Measurements from ENCODE around the gene ADAMTS17.

Gene ADAMTS17

GRCh38 chr15:100285641-100286295 is 56.0 kb downstream of the ADAMTS17 start:
- intact Hi-C loops (cut with DNase I): no loop called here

DNA sequence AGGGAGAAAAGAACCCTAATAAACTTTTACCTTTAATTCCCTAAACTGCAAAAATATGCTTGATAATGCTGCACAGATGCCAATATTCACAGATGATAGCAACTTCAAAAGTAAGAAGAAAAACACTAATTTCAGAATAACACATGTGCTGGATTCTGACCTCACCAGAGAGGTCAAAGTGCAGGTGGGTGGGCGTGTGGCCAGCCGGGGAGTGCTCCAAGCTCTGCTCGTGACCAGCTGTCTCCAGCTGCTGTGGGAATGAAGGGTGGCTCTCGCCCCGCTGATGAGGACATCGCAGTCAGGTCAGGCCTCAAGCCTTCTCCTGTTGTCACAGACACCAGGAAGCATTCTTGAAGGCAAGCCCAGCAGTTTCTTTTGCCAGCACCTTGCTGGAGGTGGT is 57.1 kb downstream of the ADAMTS17 start:
- intact Hi-C loops (cut with DNase I): no loop called here
- DNase-seq: no peak

More at GRCh38 chr15:100285641-100286295, 56.0 kb downstream of the ADAMTS17 start:
- DNase-seq: no peak

DNA sequence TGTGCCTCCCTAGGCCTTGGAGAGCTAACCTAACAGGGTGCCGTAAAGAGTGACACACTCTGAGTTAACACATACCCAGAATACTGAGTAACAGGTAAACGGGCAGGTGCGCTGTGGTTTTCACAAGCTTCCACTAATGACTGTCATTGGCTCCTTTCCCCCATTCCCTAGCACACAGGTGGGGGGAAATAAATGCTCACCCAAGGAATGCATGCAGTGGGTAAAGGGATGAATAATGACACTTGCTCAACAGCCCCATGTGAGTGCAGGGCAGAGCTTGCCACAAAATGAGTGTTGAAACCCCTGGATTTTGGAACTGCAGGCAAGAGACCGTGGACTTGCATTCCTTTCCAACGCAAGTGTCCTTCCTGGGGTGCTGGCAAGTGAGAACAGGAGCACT is 57.6 kb downstream of the ADAMTS17 start:
- intact Hi-C loops (cut with DNase I): no loop called here
- DNase-seq: no peak

DNA sequence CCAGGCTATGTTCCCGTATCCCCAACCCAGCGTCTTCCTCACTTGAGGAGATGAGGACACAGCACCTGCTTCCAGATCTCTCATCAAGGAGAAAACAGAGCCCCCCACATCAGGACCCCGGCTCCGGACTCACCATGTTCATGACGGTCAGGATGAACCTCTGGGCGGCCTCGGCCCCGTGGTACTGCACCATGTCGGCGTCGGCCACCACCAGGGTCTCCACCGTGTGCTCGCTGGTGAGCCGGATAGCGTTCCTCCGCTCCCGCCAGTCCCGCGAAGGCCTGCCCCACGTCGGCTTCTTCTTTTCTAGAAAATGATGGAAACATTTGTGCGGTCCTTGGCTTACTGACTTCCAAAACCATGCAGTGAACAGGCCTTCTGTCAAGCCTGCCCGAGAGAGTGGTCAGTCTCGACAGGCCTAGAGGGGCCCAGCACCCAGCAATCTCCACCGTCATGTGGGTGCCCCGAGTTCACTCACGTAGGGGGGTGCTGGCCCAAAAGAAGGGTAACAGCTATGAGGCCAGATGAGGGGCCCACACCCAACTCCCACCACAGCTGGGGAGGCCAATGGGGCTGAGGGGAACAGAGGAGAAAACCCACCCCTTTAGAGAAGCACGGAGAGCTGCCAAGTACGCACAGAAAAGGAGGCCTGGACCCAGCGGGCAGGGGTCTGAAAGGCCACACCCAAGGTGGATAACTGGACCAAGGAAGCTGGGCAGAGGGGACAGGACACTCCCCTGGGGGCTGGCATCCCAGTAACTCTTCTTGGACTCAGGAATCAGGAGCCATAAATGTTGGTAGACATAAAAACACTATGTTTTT is 60.5 kb downstream of the ADAMTS17 start:
- DNase-seq: no peak
- intact Hi-C loops (cut with DNase I): no loop called here

DNA sequence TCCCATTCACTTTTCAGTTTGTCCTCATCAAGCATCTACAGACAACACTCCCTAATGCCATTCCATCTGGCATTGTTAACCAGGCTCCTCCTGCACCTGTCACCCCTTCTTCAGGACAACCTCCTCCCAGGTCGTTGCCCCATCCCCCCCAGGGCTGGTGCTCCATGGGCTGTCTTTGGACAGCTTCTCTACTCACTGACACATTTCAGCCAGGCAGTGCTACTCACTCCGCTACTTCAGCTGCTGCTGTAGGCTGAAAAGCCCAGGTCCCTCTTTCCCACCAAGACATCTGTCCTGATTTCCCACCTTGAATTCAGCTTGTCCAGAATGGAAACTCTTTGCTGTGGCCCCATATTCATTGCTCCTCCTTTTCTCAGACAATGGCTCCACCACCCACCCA is 61.9 kb downstream of the ADAMTS17 start:
- no peak for DNase-seq
- intact Hi-C loops (cut with DNase I): no loop called here

- intact Hi-C loops (cut with DNase I): no loop called here
- no peak for DNase-seq
These were observed 62.3 kb downstream of the ADAMTS17 start for GRCh38 chr15:100279446-100279845.

- intact Hi-C loops (cut with DNase I): no loop called here
- no peak for DNase-seq
These were observed 63.0 kb downstream of the ADAMTS17 start for GRCh38 chr15:100278596-100279380.

- DNase-seq: no peak
- intact Hi-C loops (cut with DNase I): no loop called here
These were observed 64.5 kb downstream of the ADAMTS17 start for GRCh38 chr15:100277087-100277855.

DNA sequence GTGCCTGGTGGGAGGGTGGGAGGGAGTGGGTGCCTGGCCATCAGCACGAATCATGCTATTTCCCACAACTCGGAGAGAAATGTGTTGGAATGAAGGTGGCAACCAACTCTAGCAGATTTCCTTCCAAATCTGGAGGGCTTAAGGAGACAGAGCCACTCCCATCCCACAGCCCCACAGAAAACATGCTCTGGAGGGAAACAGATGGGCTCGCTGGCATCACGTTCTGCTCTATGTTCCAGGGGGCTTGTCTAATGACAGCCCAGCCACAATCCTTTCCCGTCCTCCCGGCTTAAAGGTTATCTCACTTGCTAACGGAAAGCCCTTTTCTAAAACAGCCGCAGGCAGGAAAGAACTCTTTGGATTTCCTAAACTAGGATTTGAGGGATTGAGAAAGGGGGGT is 65.3 kb downstream of the ADAMTS17 start:
- intact Hi-C loops (cut with DNase I): no loop called here

GRCh38 chr15:100275641-100276040 is 66.1 kb downstream of the ADAMTS17 start:
- intact Hi-C loops (cut with DNase I): no loop called here
- peak in 1 of 42 donors; percentile 13 for DNase-seq

More for the DNA sequence above, 65.3 kb downstream of the ADAMTS17 start:
- DNase-seq: no peak

GRCh38 chr15:100269831-100270230 is 71.9 kb downstream of the ADAMTS17 start:
- no peak for DNase-seq
- intact Hi-C loops (cut with DNase I): no loop called here

- intact Hi-C loops (cut with DNase I): no loop called here
- DNase-seq: no peak
These were observed 75.6 kb downstream of the ADAMTS17 start for GRCh38 chr15:100266166-100266565.

DNA sequence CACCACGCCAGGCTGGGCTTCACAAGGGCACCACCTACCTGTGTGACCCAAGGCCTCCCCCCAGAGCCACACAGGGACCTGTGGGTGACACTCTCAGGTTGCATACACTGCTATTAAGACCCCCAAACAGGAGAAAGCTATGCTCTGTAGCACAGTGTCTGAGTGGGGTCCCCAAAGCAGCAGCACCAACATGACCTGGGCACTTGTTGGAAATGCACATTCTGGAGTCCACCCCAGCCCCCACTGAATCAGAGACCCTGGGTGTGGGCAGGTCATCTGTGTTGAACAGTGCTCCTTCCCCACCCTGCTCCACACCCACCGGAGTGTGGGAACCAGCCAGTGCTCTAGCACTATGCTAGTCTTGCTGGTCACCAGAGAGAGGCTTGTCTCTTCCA is 76.1 kb downstream of the ADAMTS17 start:
- intact Hi-C loops (cut with DNase I): no loop called here

DNA sequence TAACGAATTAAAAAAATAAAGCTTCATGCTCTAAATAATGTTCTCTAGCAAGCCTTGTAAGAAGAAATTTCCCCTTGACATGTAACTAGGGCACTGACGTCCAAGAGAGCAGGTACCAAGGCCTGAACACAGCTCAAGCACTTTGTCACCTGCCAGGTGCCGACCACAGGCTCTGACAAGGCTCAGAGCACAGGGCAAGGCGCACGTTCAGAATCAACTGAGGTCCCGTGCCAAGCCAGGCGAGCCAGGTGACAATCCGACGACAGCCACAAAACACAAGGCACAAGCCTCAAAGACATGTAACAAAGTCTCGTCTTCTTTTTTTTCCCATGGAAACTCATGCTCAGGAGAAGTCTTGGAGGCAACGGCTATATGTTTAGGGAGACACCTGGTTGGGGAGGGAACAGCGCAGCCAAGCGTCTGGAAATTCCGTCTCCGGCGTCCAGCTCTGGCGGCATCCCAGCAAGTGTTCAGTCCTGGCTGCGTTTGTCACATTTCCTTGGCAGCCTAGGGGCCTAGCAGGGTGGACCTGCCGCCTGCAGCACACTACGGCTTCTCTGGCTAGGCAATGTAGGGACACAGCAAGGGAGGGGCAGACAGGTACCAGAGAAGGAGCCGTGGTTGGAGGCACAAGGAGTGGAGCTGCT is 76.7 kb downstream of the ADAMTS17 start:
- peak in 3 of 42 donors; percentile 33 to 43 (median 37) for DNase-seq

More for the DNA sequence above, 76.1 kb downstream of the ADAMTS17 start:
- DNase-seq: no peak

GRCh38 chr15:100263721-100264455 is 77.9 kb downstream of the ADAMTS17 start:
- peak in 11 of 42 donors; percentile 5 to 54 (median 22) for DNase-seq
- intact Hi-C loops (cut with DNase I): no loop called here

More for the DNA sequence above, 76.7 kb downstream of the ADAMTS17 start:
- intact Hi-C loops (cut with DNase I): no loop called here

- intact Hi-C loops (cut with DNase I): no loop called here
- peak in 3 of 42 donors; percentile 2 to 22 (median 19) for DNase-seq
These were observed 78.7 kb downstream of the ADAMTS17 start for GRCh38 chr15:100263031-100263430.

DNA sequence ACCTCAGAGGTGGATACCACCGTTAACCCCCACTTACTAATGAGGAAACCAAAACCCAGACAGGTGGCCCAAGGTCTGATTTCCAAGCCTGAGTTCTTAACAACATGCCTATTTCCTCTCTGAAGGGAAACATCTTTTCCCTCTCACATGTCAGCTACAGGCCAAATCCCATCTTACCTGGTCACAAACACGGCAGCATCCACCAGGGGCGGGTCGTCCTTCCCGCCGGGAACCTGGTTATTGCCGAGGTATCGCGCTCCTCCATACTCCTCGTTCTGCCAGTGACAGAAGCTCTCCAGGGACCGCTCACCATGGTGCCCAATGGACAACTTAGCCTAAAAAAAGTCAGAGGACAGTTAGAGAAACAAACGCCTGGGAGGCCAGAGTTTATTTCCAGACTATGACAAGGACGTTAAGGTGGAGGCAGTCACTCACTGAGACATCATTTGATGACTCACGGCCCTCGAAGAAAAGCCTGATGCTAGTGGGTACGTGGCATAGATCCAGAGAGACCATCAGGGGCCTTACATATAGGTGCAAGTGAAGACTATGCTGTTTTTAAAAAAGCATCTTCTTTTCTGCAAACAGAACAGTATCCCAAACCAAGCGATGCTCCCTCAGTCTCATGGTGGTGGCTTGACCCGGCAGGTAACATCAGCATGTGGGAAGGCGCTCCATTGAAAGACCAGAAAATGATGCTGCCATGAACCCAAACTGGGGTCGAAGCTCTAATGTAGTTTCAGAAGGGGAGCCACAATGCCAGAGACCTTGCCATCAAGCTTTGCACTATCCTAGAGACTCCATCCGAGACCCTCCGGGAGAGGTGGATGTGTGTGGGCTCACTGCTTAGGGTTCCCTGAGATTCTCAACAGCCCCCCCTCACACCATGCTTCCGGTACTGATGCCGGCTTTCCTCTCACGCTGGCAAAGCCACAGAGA is 80.2 kb downstream of the ADAMTS17 start:
- intact Hi-C loops (cut with DNase I): no loop called here
- peak in 6 of 42 donors; percentile 3 to 29 (median 10) for DNase-seq
